ENCODE data around the gene VIP. TPM values are rescaled to one million over a fixed set of nuclear protein-coding genes. Genes with fewer than 3 reads are reported as not detected.

Gene VIP
- total RNA-seq, 1 experiment from 2014 or later, result not detected

DNA sequence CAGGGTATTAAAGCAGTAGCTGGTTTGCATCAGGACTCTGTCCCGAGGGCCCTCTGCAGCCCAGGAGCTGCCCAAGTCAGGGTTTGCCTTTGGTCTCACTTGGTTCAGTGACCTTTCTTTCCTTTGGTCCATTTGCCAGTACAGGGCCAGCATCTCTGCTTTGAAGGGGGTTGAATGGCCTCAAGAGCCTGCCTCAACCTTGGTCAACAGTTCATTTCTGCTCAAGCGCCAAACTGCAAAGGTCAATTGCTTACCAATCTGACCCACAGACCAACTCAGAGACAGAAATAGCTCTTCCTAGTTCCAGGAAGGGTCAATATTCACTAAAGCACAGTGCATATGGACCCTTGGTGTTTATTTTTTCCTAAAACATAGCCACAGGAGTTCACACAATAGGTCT lies 19.4 kb downstream of the VIP start:
- intact Hi-C loops (cut with micrococcal nuclease; ENCODE audit: unreplicated experiment) (no loop called here), in situ Hi-C loops (cut with HindIII; ENCODE audit: low pct_unique_long_range_greater_than_20kb, low sequenced_read_pairs) (no loop called here)
- DNase-seq (ENCODE audit: low read depth, low spot score) (no peak), ATAC-seq (no peak)
- Histone ChIP-seq H3K27me3 (ENCODE audit: control insufficient read depth, insufficient read depth, low read length) (no peaks in the 10 kb centered on the region), H3K9me3 (ENCODE audit: control insufficient read depth, insufficient read depth, low read depth, low read length) (no peaks in the 10 kb centered on the region), H3K36me3 (ENCODE audit: control insufficient read depth, insufficient read depth, low read length) (no peaks in the 10 kb centered on the region), H3K4me1 (ENCODE audit: control insufficient read depth, insufficient read depth, low read length) (no peaks in the 10 kb centered on the region), H3K4me3 (ENCODE audit: low read depth in 2 of 2, low read length in 2 of 2) (no peak overlapping the region), H3K27ac (ENCODE audit: low read length) (no peak overlapping the region)
- CTCF ChIA-PET, result no interaction called here
- no TSS peak for BruUV-seq (replicated peaks)
- no peak for TF ChIP-seq REST (IDR thresholded peaks at IDR 0.05; ENCODE audit: insufficient read depth in 1 of 2, low read depth in 2 of 2, low read length in 1 of 2)
- no peak for TF ChIP-seq TCF7L2 (IDR thresholded peaks at IDR 0.05; ENCODE audit: low read depth, low read length)
- no peak for TF ChIP-seq SIN3A (IDR thresholded peaks at IDR 0.05; ENCODE audit: borderline replicate concordance, insufficient read depth, low read depth, low read length)
- no peak for TF ChIP-seq POLR2AphosphoS5 (IDR thresholded peaks at IDR 0.05; ENCODE audit: low read depth, low read length)
- no peak for TF ChIP-seq CTCF (IDR thresholded peaks at IDR 0.05)
- POLR2A ChIA-PET, result no interaction called here

- Histone ChIP-seq H3K9me3 (ENCODE audit: control insufficient read depth, insufficient read depth, low read depth, low read length) (no peaks in the 10 kb centered on the region), H3K36me3 (ENCODE audit: control insufficient read depth, insufficient read depth, low read length) (no peaks in the 10 kb centered on the region), H3K4me1 (ENCODE audit: control insufficient read depth, insufficient read depth, low read length) (no peaks in the 10 kb centered on the region), H3K4me3 (ENCODE audit: low read depth in 2 of 2, low read length in 2 of 2) (no peak overlapping the region), H3K27ac (ENCODE audit: low read length) (no peak overlapping the region), H3K27me3 (ENCODE audit: control insufficient read depth, insufficient read depth, low read length) (no peaks in the 10 kb centered on the region)
- no TSS peak for BruUV-seq (replicated peaks)
- intact Hi-C loops (cut with micrococcal nuclease; ENCODE audit: unreplicated experiment), result no loop called here
- ChIA-PET CTCF (no interaction called here), POLR2A (interaction anchor here (0.6 kb wide), 1 partner anchor 1439 kb away, joined by 3 read pairs; no protein-coding TSS in a partner anchor)
- in situ Hi-C loops (cut with HindIII; ENCODE audit: low pct_unique_long_range_greater_than_20kb, low sequenced_read_pairs), result no loop called here
- DNase-seq (ENCODE audit: low read depth, low spot score) (no peak), ATAC-seq (no peak)
- no peak for TF ChIP-seq SIN3A (IDR thresholded peaks at IDR 0.05; ENCODE audit: borderline replicate concordance, insufficient read depth, low read depth, low read length)
- TF ChIP-seq CTCF (IDR thresholded peaks at IDR 0.05), result no peak
- no peak for TF ChIP-seq TCF7L2 (IDR thresholded peaks at IDR 0.05; ENCODE audit: low read depth, low read length)
- no peak for TF ChIP-seq REST (IDR thresholded peaks at IDR 0.05; ENCODE audit: insufficient read depth in 1 of 2, low read depth in 2 of 2, low read length in 1 of 2)
- no peak for TF ChIP-seq POLR2AphosphoS5 (IDR thresholded peaks at IDR 0.05; ENCODE audit: low read depth, low read length)
Measured at GRCh38 chr6:152771061-152771687, 20.6 kb downstream of the VIP start.
